ENCODE measurements around the gene TPM3. TPM values are rescaled to one million over a fixed set of nuclear protein-coding genes. Genes with fewer than 3 reads are reported as not detected.
"Not testable (repeated sequence)": the region's sequence is repeated elsewhere in the genome, so short reads cannot be mapped to it uniquely, and the experiment has no call there.

The TPM3 gene
- 100 to 1,000 TPM in 1 of 2 donors, 10 to 100 TPM in 1; 88.1 to 178 TPM for polyA plus RNA-seq

- no peaks in the 10 kb centered on the region for H3K27me3 ChIP-seq (ENCODE audit: control insufficient read depth in 1 of 2, insufficient read depth in 2 of 2, low read length in 2 of 2)
- no peak within 1 kb of the TSS for H3K4me3 ChIP-seq (ENCODE audit: low read depth in 1 of 2, low read length in 2 of 2)
- H3K36me3 ChIP-seq (ENCODE audit: control insufficient read depth in 2 of 2, insufficient read depth in 2 of 2, low read length in 1 of 2): no peaks in the 10 kb centered on the region
- no peaks in the 10 kb centered on the region for H3K4me1 ChIP-seq (ENCODE audit: control insufficient read depth in 2 of 2, insufficient read depth in 2 of 2, low read length in 1 of 2)
- 19 to 22% methylated on average over 1 of the region's 1 CpG for WGBS, 2 donors
- H3K27ac ChIP-seq (ENCODE audit: low read depth in 2 of 2, low read length in 1 of 2): no peak within 1 kb of the TSS
- no peaks in the 10 kb centered on the region for H3K9me3 ChIP-seq (ENCODE audit: control insufficient read depth in 2 of 2, insufficient read depth in 1 of 2, low read depth in 1 of 2, low read length in 1 of 2)
Observed at GRCh38 chr1:154191990-154192461, at the start of gene TPM3. TSS of gene TPM3 (minus strand) at chr1:154192100. CDS start at chr1:154192018, 82 bp downstream.

- no peaks in the 10 kb centered on the region for H3K9me3 ChIP-seq (ENCODE audit: control insufficient read depth in 2 of 2, insufficient read depth in 1 of 2, low read depth in 1 of 2, low read length in 1 of 2)
- WGBS, 2 donors: 89 to 93% methylated on average over 3 of the region's 3 CpGs
- H3K4me1 ChIP-seq (ENCODE audit: control insufficient read depth in 2 of 2, insufficient read depth in 2 of 2, low read length in 1 of 2): no peaks in the 10 kb centered on the region
- H3K27me3 ChIP-seq (ENCODE audit: control insufficient read depth in 1 of 2, insufficient read depth in 2 of 2, low read length in 2 of 2): no peaks in the 10 kb centered on the region
- no peak overlapping the region for H3K4me3 ChIP-seq (ENCODE audit: low read depth in 1 of 2, low read length in 2 of 2)
- peaks cover 19 to 23% of the 10 kb centered on the region in 2 donors for H3K36me3 ChIP-seq (ENCODE audit: control insufficient read depth in 2 of 2, insufficient read depth in 2 of 2, low read length in 1 of 2)
- no peak overlapping the region for H3K27ac ChIP-seq (ENCODE audit: low read depth in 2 of 2, low read length in 1 of 2)
Observed at GRCh38 chr1:154240294-154240833, 48.5 kb upstream of the TPM3 start.

GRCh38 chr1:154239491-154239890 is 47.6 kb upstream of the TPM3 start:
- Histone ChIP-seq H3K4me1 (ENCODE audit: control insufficient read depth in 2 of 2, insufficient read depth in 2 of 2, low read length in 1 of 2) (no peaks in the 10 kb centered on the region), H3K36me3 (ENCODE audit: control insufficient read depth in 2 of 2, insufficient read depth in 2 of 2, low read length in 1 of 2) (peaks cover 20 to 22% of the 10 kb centered on the region in 2 donors), H3K27ac (ENCODE audit: low read depth in 2 of 2, low read length in 1 of 2) (no peak overlapping the region), H3K9me3 (ENCODE audit: control insufficient read depth in 2 of 2, insufficient read depth in 1 of 2, low read depth in 1 of 2, low read length in 1 of 2) (no peaks in the 10 kb centered on the region), H3K4me3 (ENCODE audit: low read depth in 1 of 2, low read length in 2 of 2) (no peak overlapping the region), H3K27me3 (ENCODE audit: control insufficient read depth in 1 of 2, insufficient read depth in 2 of 2, low read length in 2 of 2) (no peaks in the 10 kb centered on the region)
- 71 to 74% methylated on average over 3 of the region's 3 CpGs for WGBS, 2 donors

- H3K36me3 ChIP-seq (ENCODE audit: control insufficient read depth in 2 of 2, insufficient read depth in 2 of 2, low read length in 1 of 2): peaks cover 14 to 22% of the 10 kb centered on the region in 2 donors
- no peak overlapping the region for H3K27ac ChIP-seq (ENCODE audit: low read depth in 2 of 2, low read length in 1 of 2)
- no peaks in the 10 kb centered on the region for H3K27me3 ChIP-seq (ENCODE audit: control insufficient read depth in 1 of 2, insufficient read depth in 2 of 2, low read length in 2 of 2)
- no peaks in the 10 kb centered on the region for H3K4me1 ChIP-seq (ENCODE audit: control insufficient read depth in 2 of 2, insufficient read depth in 2 of 2, low read length in 1 of 2)
- 89 to 93% methylated on average over 6 of the region's 6 CpGs for WGBS, 2 donors
- no peaks in the 10 kb centered on the region for H3K9me3 ChIP-seq (ENCODE audit: control insufficient read depth in 2 of 2, insufficient read depth in 1 of 2, low read depth in 1 of 2, low read length in 1 of 2)
- H3K4me3 ChIP-seq (ENCODE audit: low read depth in 1 of 2, low read length in 2 of 2): no peak overlapping the region
Observed at GRCh38 chr1:154237880-154238506, 46.1 kb upstream of the TPM3 start.

- H3K27ac ChIP-seq (ENCODE audit: low read depth in 2 of 2, low read length in 1 of 2): no peak overlapping the region
- no peaks in the 10 kb centered on the region for H3K9me3 ChIP-seq (ENCODE audit: control insufficient read depth in 2 of 2, insufficient read depth in 1 of 2, low read depth in 1 of 2, low read length in 1 of 2)
- no peak overlapping the region for H3K4me3 ChIP-seq (ENCODE audit: low read depth in 1 of 2, low read length in 2 of 2)
- peaks cover 16 to 22% of the 10 kb centered on the region in 2 donors for H3K36me3 ChIP-seq (ENCODE audit: control insufficient read depth in 2 of 2, insufficient read depth in 2 of 2, low read length in 1 of 2)
- no peaks in the 10 kb centered on the region for H3K4me1 ChIP-seq (ENCODE audit: control insufficient read depth in 2 of 2, insufficient read depth in 2 of 2, low read length in 1 of 2)
- WGBS, 2 donors: 93 to 96% methylated on average over 2 of the region's 2 CpGs
- H3K27me3 ChIP-seq (ENCODE audit: control insufficient read depth in 1 of 2, insufficient read depth in 2 of 2, low read length in 2 of 2): no peaks in the 10 kb centered on the region
Observed at GRCh38 chr1:154237435-154237834, 45.5 kb upstream of the TPM3 start.

GRCh38 chr1:154236855-154237254 is 45.0 kb upstream of the TPM3 start:
- no peaks in the 10 kb centered on the region for H3K9me3 ChIP-seq (ENCODE audit: control insufficient read depth in 2 of 2, insufficient read depth in 1 of 2, low read depth in 1 of 2, low read length in 1 of 2)
- 87 to 90% methylated on average over 4 of the region's 4 CpGs for WGBS, 2 donors
- no peaks in the 10 kb centered on the region for H3K4me1 ChIP-seq (ENCODE audit: control insufficient read depth in 2 of 2, insufficient read depth in 2 of 2, low read length in 1 of 2)
- H3K36me3 ChIP-seq (ENCODE audit: control insufficient read depth in 2 of 2, insufficient read depth in 2 of 2, low read length in 1 of 2): peaks cover 16 to 21% of the 10 kb centered on the region in 2 donors
- H3K4me3 ChIP-seq (ENCODE audit: low read depth in 1 of 2, low read length in 2 of 2): no peak overlapping the region
- no peaks in the 10 kb centered on the region for H3K27me3 ChIP-seq (ENCODE audit: control insufficient read depth in 1 of 2, insufficient read depth in 2 of 2, low read length in 2 of 2)
- H3K27ac ChIP-seq (ENCODE audit: low read depth in 2 of 2, low read length in 1 of 2): no peak overlapping the region

- H3K36me3 ChIP-seq (ENCODE audit: control insufficient read depth in 2 of 2, insufficient read depth in 2 of 2, low read length in 1 of 2): peaks cover 13 to 22% of the 10 kb centered on the region in 2 donors
- not testable (repeated sequence) for H3K4me3 ChIP-seq (ENCODE audit: low read depth in 1 of 2, low read length in 2 of 2); H3K27ac ChIP-seq (ENCODE audit: low read depth in 2 of 2, low read length in 1 of 2); H3K9me3 ChIP-seq (ENCODE audit: control insufficient read depth in 2 of 2, insufficient read depth in 1 of 2, low read depth in 1 of 2, low read length in 1 of 2); H3K27me3 ChIP-seq (ENCODE audit: control insufficient read depth in 1 of 2, insufficient read depth in 2 of 2, low read length in 2 of 2); H3K4me1 ChIP-seq (ENCODE audit: control insufficient read depth in 2 of 2, insufficient read depth in 2 of 2, low read length in 1 of 2)
- WGBS, 2 donors: 94 to 95% methylated on average over 12 of the region's 12 CpGs
Observed at GRCh38 chr1:154233127-154233526, 41.2 kb upstream of the TPM3 start.

GRCh38 chr1:154231112-154231511 is 39.2 kb upstream of the TPM3 start:
- H3K4me1 ChIP-seq (ENCODE audit: control insufficient read depth in 2 of 2, insufficient read depth in 2 of 2, low read length in 1 of 2); H3K4me3 ChIP-seq (ENCODE audit: low read depth in 1 of 2, low read length in 2 of 2); H3K27ac ChIP-seq (ENCODE audit: low read depth in 2 of 2, low read length in 1 of 2); H3K9me3 ChIP-seq (ENCODE audit: control insufficient read depth in 2 of 2, insufficient read depth in 1 of 2, low read depth in 1 of 2, low read length in 1 of 2); H3K27me3 ChIP-seq (ENCODE audit: control insufficient read depth in 1 of 2, insufficient read depth in 2 of 2, low read length in 2 of 2): not testable (repeated sequence)
- 95 to 99% methylated on average over 3 of the region's 3 CpGs for WGBS, 2 donors
- peaks cover 10 to 16% of the 10 kb centered on the region in 2 donors for H3K36me3 ChIP-seq (ENCODE audit: control insufficient read depth in 2 of 2, insufficient read depth in 2 of 2, low read length in 1 of 2)

GRCh38 chr1:154225370-154225769 is 33.5 kb upstream of the TPM3 start:
- WGBS, 2 donors: 95 to 96% methylated on average over 2 of the region's 2 CpGs
- Histone ChIP-seq H3K4me3 (ENCODE audit: low read depth in 1 of 2, low read length in 2 of 2) (no peak overlapping the region), H3K36me3 (ENCODE audit: control insufficient read depth in 2 of 2, insufficient read depth in 2 of 2, low read length in 1 of 2) (peaks cover 0 to 2% of the 10 kb centered on the region in 2 donors), H3K4me1 (ENCODE audit: control insufficient read depth in 2 of 2, insufficient read depth in 2 of 2, low read length in 1 of 2) (no peaks in the 10 kb centered on the region), H3K27me3 (ENCODE audit: control insufficient read depth in 1 of 2, insufficient read depth in 2 of 2, low read length in 2 of 2) (no peaks in the 10 kb centered on the region), H3K27ac (ENCODE audit: low read depth in 2 of 2, low read length in 1 of 2) (no peak overlapping the region), H3K9me3 (ENCODE audit: control insufficient read depth in 2 of 2, insufficient read depth in 1 of 2, low read depth in 1 of 2, low read length in 1 of 2) (no peaks in the 10 kb centered on the region)

GRCh38 chr1:154223621-154224020 is 31.7 kb upstream of the TPM3 start:
- no peak overlapping the region for H3K4me3 ChIP-seq (ENCODE audit: low read depth in 1 of 2, low read length in 2 of 2)

More at GRCh38 chr1:154223621-154224020, 31.7 kb upstream of the TPM3 start:
- H3K27me3 ChIP-seq (ENCODE audit: control insufficient read depth in 1 of 2, insufficient read depth in 2 of 2, low read length in 2 of 2): no peaks in the 10 kb centered on the region
- H3K27ac ChIP-seq (ENCODE audit: low read depth in 2 of 2, low read length in 1 of 2): no peak overlapping the region
- peaks cover 0 to 2% of the 10 kb centered on the region in 2 donors for H3K36me3 ChIP-seq (ENCODE audit: control insufficient read depth in 2 of 2, insufficient read depth in 2 of 2, low read length in 1 of 2)
- H3K9me3 ChIP-seq (ENCODE audit: control insufficient read depth in 2 of 2, insufficient read depth in 1 of 2, low read depth in 1 of 2, low read length in 1 of 2): no peaks in the 10 kb centered on the region
- 40 to 43% methylated on average over 2 of the region's 2 CpGs for WGBS, 2 donors
- peaks cover 0 to 2% of the 10 kb centered on the region in 2 donors for H3K4me1 ChIP-seq (ENCODE audit: control insufficient read depth in 2 of 2, insufficient read depth in 2 of 2, low read length in 1 of 2)

All from esophagus (tissue), 2 donors.